CD4-positive, alpha-beta T cell treated with Interleukin-10 for 1 hour (primary cell): ENCODE data around the gene UCK2.

Experiments used
- DNase-seq: peaks from one replicate; pipeline ENCODE4 v3.0.0-alpha.2; 2020

The UCK2 gene

DNA sequence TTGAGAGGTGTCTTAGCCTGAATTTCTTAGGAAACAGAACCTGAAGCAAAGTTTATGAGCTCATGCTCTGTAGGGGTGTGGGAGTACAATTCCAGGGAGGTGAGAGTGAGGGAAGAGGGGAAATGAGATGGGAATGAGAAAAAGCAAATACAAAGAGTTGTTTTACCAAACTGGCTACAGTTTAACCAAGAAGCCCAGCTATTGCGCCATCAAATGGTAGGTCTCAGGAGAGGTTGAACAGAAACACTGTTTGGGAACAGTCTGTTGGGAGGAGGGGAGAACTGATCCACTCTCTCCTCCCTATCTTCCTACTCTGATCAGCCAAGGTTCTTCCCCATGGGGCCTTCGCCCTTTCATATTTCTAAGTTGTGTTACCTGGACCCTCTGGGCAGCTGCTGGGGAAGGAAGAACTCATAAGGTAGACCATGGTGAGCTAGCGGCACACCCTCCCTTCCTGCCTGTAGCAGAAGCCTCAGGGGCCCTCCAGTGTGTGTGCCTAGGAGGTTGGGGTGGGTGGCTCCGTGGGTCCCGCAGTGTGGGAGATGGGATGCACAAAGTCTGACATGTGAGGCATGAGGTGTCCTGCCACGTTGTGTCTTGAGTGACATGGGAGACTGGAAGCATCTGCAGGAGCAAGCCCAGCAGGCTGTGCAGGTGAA is 120.5 kb downstream of the UCK2 start:
- DNase-seq = no peak

DNA sequence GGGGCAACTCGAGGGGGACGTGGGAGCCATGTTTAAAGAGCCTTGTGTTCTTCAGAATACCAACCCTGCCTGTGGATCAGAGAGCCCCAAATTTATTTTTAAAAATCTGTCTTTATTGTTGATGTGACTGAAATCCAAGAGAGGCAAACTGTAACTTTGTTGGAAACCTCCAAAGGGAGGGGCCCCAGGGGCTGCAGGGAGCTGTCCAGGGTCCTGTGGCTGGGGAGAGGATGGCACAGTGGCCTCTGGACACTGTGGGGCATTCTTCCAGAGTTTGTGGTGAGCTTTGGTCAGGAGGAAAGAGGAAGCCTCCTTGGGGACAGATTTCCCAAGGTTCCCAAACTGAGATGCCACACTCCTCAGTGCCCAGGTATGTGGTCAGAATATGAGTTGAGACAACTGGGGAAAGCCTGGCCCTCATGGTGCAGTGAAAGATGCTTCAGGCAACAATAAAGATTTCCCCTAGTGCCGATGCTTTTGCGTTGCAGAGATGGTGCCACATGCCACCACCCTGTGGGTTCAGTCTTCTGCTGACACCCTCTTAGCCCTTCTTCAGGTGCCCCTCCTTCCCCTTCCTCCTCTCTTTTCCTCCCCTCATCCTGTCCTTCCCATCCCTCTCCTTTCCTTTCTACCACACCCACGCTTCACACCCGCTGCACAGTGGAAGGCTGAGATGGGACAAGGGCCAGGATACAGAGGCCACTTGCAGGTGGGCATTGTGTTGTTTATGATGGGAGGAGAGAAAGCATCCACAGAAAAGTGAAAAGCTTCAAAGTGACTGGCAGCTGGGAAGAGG is 122.1 kb downstream of the UCK2 start:
- DNase-seq = no peak

DNA sequence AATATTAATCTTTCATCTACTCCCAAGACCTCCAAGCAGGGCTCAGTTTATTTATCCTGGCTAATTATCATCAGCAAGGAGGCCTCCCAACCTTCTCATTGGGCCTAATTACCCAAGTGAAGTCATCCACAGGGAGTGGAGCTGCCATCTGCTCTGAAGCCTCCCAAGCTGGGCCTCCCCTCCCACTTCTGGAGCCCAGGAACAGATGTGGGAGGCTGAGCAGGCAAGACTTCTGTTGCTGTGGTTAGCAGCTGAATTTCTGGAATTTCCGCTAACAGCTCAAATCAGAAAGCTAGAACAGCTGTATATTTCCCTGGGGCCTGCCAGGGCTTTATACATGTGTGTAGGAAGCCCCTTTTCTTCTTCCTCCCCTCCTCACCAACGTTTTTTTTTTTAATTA is 127.5 kb downstream of the UCK2 start:
- DNase-seq = no peak

DNA sequence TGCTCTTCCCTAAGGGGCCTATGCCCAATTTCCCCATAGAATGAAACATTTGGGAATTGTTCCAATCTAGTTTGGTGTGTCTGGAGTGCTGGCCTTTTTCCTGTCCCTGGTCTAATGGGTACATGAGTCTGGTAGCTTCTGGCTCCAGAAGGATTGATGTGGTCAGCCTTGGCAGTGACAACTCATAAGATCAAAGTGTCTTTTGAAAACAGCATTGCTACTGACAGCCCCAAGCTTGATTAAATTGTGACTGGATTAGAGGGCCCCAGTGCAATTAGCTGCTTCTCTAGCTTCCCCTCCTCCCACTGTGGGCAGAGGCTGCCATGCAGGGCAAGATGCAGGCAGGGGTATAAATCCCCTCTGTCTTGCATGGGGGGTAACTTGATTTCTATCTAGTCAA is 130.9 kb downstream of the UCK2 start:
- no peak for DNase-seq

DNA sequence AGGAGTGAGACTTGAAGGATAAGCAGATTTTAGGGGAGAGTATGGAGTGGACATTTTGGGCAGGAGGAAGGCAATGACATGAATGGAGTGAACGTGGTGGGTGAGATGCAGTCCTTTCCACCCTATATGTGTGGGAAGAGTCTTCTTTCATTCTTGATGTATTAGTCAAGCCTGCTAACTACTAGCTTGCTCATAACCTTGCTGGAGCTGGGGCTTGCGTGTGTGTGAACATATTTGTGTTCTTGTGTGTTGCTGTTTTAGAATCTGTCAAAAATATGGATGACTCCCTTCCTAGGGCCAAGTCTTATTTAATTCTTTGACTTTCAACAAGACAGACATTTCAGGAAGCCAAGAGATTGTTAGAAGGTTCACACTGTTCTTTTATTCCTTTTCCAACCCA is 132.7 kb downstream of the UCK2 start:
- no peak for DNase-seq

DNA sequence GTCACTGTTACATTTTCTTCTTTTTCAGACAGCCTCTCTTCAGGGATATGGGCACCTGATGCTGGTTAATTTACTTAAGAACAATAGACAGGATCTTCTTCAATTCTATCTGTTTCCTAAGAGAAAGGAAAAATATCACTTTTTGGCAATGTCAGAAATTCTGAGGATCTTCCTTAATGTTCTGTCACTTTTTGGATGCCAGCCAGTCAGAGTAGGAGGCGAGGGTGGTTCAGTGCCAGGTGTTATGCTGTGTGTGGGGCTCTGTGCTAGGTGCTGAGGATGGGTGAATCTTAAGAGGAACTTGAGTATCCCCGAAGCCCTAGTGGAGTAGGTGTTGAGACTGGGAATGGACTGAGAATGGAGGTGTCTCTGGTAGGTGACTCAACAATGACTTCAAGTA is 133.5 kb downstream of the UCK2 start:
- no peak for DNase-seq
